ENCODE measurements around the gene OVAAL.

Gene OVAAL

GRCh38 chr1:180609643-180610555, 51.1 kb downstream of the OVAAL start:
- DNase-seq = no peak

- no peak for DNase-seq
Observed at GRCh38 chr1:180610556-180611015, 51.8 kb downstream of the OVAAL start.

GRCh38 chr1:180611016-180611930, 52.5 kb downstream of the OVAAL start:
- DNase-seq = no peak

GRCh38 chr1:180612632-180613031, 53.9 kb downstream of the OVAAL start:
- DNase-seq = no peak

- DNase-seq = no peak
Observed at GRCh38 chr1:180614730-180615129, 56.0 kb downstream of the OVAAL start.

GRCh38 chr1:180615493-180616290, 56.9 kb downstream of the OVAAL start:
- no peak for DNase-seq

Measured in 8988T (cell line).